K562 (cell line): Measurements from ENCODE around the gene HEXIM1. TPM values are rescaled to one million over a fixed set of nuclear protein-coding genes. Genes with fewer than 3 reads are reported as not detected.
A peak's percentile ranks its signal among the peaks of the same experiment; 100 is the strongest.

Experiments used
- BRD9 ChIP-seq: fragments of 450-650 bp; IDR thresholded peaks from 2 replicates; pipeline ENCODE4 v1.6.1; 2018; ENCODE audit warnings: low read depth; ENCODE audit not compliant: partially characterized antibody
- DACH1 ChIP-seq: fragments of 450-650 bp; IDR thresholded peaks from 2 replicates; pipeline ENCODE4 v1.6.1; 2018; ENCODE audit not compliant: partially characterized antibody
- FOXJ2 ChIP-seq: fragments of 200-800 bp; sonication (Bioruptor generic); IDR thresholded peaks from 2 replicates; pipeline ENCODE4 v1.6.1; 2016; ENCODE audit warnings: missing genetic modification characterization, missing compliant biosample characterization
- GABPB1 ChIP-seq: sonication (generic); formaldehyde crosslinking; IDR thresholded peaks from 2 replicates; pipeline ENCODE4 v1.8.0; 2022; ENCODE audit warnings: mild to moderate bottlenecking, missing genetic modification reagents
- HOXB6 ChIP-seq: fragments of 250-450 bp; sonication (Bioruptor Pico); IDR thresholded peaks from 2 replicates; pipeline ENCODE4 v1.5.1; 2022; ENCODE audit warnings: mild to moderate bottlenecking, borderline replicate concordance
- ID3 ChIP-seq, 2 experiments: fragments of 250-450 bp in 1 of 2; fragments of 450-650 bp in 1 of 2; sonication (Bioruptor Pico) in 1 of 2; IDR thresholded peaks; 2 replicates each; pipeline versions ENCODE4 v1.6.1 to v1.8.0; 2016 to 2021; ENCODE audit warnings: mild to moderate bottlenecking in 2 of 2, moderate library complexity in 2 of 2, missing compliant biosample characterization in 1 of 2, missing genetic modification characterization in 1 of 2
- LEF1 ChIP-seq: fragments of 450-650 bp; IDR thresholded peaks from 2 replicates; pipeline ENCODE4 v1.6.1; 2016; ENCODE audit warnings: mild to moderate bottlenecking
- MYBL2 ChIP-seq, 2 experiments: fragments of 450-650 bp in 1 of 2; sonication (generic) in 1 of 2; formaldehyde crosslinking in 1 of 2; IDR thresholded peaks; 2 replicates each; pipeline versions ENCODE4 v1.6.1 to v1.8.1; 2017 to 2022; ENCODE audit warnings: borderline replicate concordance in 1 of 2, inconsistent platforms in 1 of 2, low read depth in 1 of 2, mild to moderate bottlenecking in 1 of 2, missing genetic modification reagents in 1 of 2, moderate library complexity in 1 of 2
- NBN ChIP-seq: fragments of 450-650 bp; IDR thresholded peaks from 2 replicates; pipeline ENCODE4 v1.6.1; 2016; ENCODE audit warnings: low read depth, mild to moderate bottlenecking
- PRMT5 ChIP-seq: sonication (generic); formaldehyde crosslinking; IDR thresholded peaks from 2 replicates; pipeline ENCODE4 v1.5.0; 2020; ENCODE audit warnings: missing genetic modification reagents
- RBFOX2 ChIP-seq: fragments of 200-400 bp; formaldehyde crosslinking; IDR thresholded peaks from 2 replicates; pipeline ENCODE4 v1.6.1; 2017; ENCODE audit warnings: low read depth, mild to moderate bottlenecking, low read length, moderate library complexity
- SRF ChIP-seq, 2 experiments: fragments of 250-450, 450-650 bp in 1 of 2; sonication (Bioruptor Pico) in 1 of 2; sonication (generic) in 1 of 2; formaldehyde crosslinking; IDR thresholded peaks; 2 replicates each; pipeline versions ENCODE4 v1.5.0 to v1.5.1; 2020 to 2022; ENCODE audit warnings: mild to moderate bottlenecking in 1 of 2, missing genetic modification reagents in 1 of 2
- SRSF1 ChIP-seq: fragments of 200-400 bp; formaldehyde crosslinking; IDR thresholded peaks from 2 replicates; pipeline ENCODE4 v1.6.1; 2017; ENCODE audit warnings: mild to moderate bottlenecking, low read depth, low read length, moderate library complexity
- TCF3 ChIP-seq: sonication (generic); formaldehyde crosslinking; IDR thresholded peaks from 2 replicates; pipeline ENCODE4 v1.4.0; 2020; ENCODE audit warnings: mild to moderate bottlenecking, missing genetic modification reagents
- ZKSCAN1 ChIP-seq: fragments of 150-350 bp; IDR thresholded peaks from 2 replicates; pipeline ENCODE4 v1.6.1; 2016; ENCODE audit warnings: low read depth, low read length
- ZKSCAN8 ChIP-seq: fragments of 200-800 bp; sonication (Bioruptor generic); IDR thresholded peaks from 2 replicates; pipeline ENCODE4 v1.6.1; 2016; ENCODE audit warnings: missing genetic modification characterization, missing compliant biosample characterization
- ZNF263 ChIP-seq: sonication (generic); formaldehyde crosslinking; IDR thresholded peaks from 2 replicates; pipeline ENCODE4 v1.8.0; 2022; ENCODE audit warnings: mild to moderate bottlenecking, missing genetic modification reagents, borderline replicate concordance
- ZNF445 ChIP-seq: fragments of 250-450 bp; sonication (Bioruptor Pico); IDR thresholded peaks from 2 replicates; pipeline ENCODE4 v1.4.0; 2020; ENCODE audit warnings: low read depth, mild to moderate bottlenecking, moderate library complexity
- ZNF695 ChIP-seq: fragments of 450-650 bp; formaldehyde crosslinking; IDR thresholded peaks from 2 replicates; pipeline ENCODE4 v1.4.0; 2020; ENCODE audit warnings: mild to moderate bottlenecking, moderate library complexity
- ZNF764 ChIP-seq: fragments of 250-450 bp; sonication (Bioruptor Pico); IDR thresholded peaks from 2 replicates; pipeline ENCODE4 v1.4.0; 2020; ENCODE audit warnings: low read depth, mild to moderate bottlenecking, moderate library complexity
- polyA plus RNA-seq, 8 experiments: library from polyadenylated mRNA; depleted of rRNA in 4 of 8; stranded (reverse) in 5 of 8; unstranded in 3 of 8; fragments of >200 nt; fragmentation: Nextera tagmentation in 2 of 8; fragmentation: Illumina TruSeq in 1 of 8; extraction: Ambion mirVana in 2 of 8; extraction: Trizol in 1 of 8; gene quantifications; 2 replicates each; pipeline versions ENCODE4 v1.2.1 to v1.2.3, GENCODE V29; 2011 to 2014; ENCODE audit warnings: inconsistent platforms in 1 of 8, missing spikeins in 1 of 8
- total RNA-seq, 7 experiments: library from RNA; depleted of rRNA in 6 of 7; stranded (reverse); fragments of >200 nt in 6 of 7; fragmentation: Illumina TruSeq in 2 of 7; extraction: Trizol in 2 of 7; gene quantifications; 2 replicates each; pipeline versions ENCODE4 v1.2.1 to v1.2.3, GENCODE V29; 2011 to 2021; ENCODE audit warnings: low replicate concordance in 1 of 7
- TF ChIP-seq, protein P1 (sequence below), 3 experiments: fragments of 200-800 bp in 1 of 3; fragments of 250-450 bp in 1 of 3; fragments of 450-650 bp in 1 of 3; sonication (Bioruptor Pico) in 1 of 3; sonication (Bioruptor generic) in 1 of 3; formaldehyde crosslinking in 1 of 3; IDR thresholded peaks; 2 replicates each; pipeline versions ENCODE4 v1.6.1 to v1.8.0; 2016 to 2022; ENCODE audit warnings: mild to moderate bottlenecking in 2 of 3, missing genetic modification characterization in 2 of 3, missing compliant biosample characterization in 1 of 3, moderate library complexity in 1 of 3
- TF ChIP-seq, protein P2 (sequence below): fragments of 250-450 bp; sonication (Bioruptor Pico); IDR thresholded peaks from 2 replicates; pipeline ENCODE4 v1.5.1; 2021; ENCODE audit warnings: mild to moderate bottlenecking

The HEXIM1 gene
- total and polyA plus RNA-seq, 9 of the 15 experiments (the other 6 are each of a cell fraction or from before 2014, with no cell fraction given): 1.4 to 28.3 (median 9.1) TPM

DNA sequence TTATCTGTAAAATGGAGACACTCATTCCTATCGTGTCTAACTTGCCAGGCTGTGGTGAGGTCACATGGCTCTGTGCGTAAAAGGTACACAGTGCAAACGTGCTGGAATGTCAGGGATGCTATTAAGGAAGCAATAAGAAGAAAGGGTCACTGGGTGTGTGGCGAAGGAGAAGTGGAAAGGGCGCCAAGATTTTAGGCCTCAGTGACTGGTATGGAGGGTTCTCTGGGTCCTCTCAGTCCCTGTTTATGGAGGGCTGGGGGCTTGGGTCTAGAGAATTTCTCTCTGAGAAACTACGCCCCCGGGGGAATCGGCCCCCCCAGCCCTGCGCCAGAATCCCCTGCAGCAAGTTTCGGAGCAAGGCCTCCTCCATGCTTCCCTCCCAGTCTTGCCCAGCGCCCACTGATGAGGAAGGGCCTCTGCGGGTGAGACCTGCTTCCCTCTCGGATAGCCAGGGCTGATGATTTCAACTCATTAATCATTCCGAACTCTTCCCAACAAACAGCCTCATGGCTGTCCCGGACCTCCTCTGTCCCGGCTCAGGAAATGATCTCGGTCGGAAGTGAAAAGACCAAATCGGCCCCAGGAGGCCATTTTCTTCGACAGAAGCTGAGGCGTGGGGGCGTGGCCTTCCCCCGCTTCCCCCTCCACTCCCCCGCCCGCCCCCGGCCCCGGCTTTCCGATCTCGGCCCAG, 1.2 kb upstream of the HEXIM1 start (continued):
- TF ChIP-seq FOXJ2 (tag) (0 out of 2 replicates have a peak, but pooled peaks have one; percentile 41), SRF (CRISPR knock-in tag; IDR thresholded peaks at IDR 0.05) (peak in 1 of 2 experiments; percentile 75; a peak in 1 of 4 replicates), ID3 (CRISPR knock-in tag; IDR thresholded peaks at IDR 0.05) (no peak), ID3 (tag; IDR thresholded peaks at IDR 0.05) (peak; percentile 89), BRD9 (peak; percentile 82), LEF1 (peak; percentile 48; the same call in 1 of the 2 replicates), ZNF764 (CRISPR knock-in tag) (no peak), ZKSCAN1 (peak; percentile 11; the same call in 1 of the 2 replicates), NBN (peak; percentile 81), GABPB1 (no peak), ZNF445 (CRISPR knock-in tag) (0 out of 2 replicates have a peak, but pooled peaks have one; percentile 64), ZNF695 (CRISPR knock-in tag) (peak; percentile 53; the same call in 1 of the 2 replicates), ZNF263 (no peak), RBFOX2 (peak; percentile 71), TCF3 (CRISPR knock-in tag) (no peak), HOXB6 (CRISPR knock-in tag) (no peak), PRMT5 (CRISPR knock-in tag) (no peak), ZKSCAN8 (CRISPR knock-in tag) (0 out of 2 replicates have a peak, but pooled peaks have one; percentile 42), SRSF1 (no peak), DACH1 (no peak), MYBL2 (IDR thresholded peaks at IDR 0.05; ENCODE audit: low read depth) (no peak), MYBL2 (CRISPR knock-in tag; IDR thresholded peaks at IDR 0.05; ENCODE audit: borderline replicate concordance) (no peak)
- TF ChIP-seq, protein P1, sequence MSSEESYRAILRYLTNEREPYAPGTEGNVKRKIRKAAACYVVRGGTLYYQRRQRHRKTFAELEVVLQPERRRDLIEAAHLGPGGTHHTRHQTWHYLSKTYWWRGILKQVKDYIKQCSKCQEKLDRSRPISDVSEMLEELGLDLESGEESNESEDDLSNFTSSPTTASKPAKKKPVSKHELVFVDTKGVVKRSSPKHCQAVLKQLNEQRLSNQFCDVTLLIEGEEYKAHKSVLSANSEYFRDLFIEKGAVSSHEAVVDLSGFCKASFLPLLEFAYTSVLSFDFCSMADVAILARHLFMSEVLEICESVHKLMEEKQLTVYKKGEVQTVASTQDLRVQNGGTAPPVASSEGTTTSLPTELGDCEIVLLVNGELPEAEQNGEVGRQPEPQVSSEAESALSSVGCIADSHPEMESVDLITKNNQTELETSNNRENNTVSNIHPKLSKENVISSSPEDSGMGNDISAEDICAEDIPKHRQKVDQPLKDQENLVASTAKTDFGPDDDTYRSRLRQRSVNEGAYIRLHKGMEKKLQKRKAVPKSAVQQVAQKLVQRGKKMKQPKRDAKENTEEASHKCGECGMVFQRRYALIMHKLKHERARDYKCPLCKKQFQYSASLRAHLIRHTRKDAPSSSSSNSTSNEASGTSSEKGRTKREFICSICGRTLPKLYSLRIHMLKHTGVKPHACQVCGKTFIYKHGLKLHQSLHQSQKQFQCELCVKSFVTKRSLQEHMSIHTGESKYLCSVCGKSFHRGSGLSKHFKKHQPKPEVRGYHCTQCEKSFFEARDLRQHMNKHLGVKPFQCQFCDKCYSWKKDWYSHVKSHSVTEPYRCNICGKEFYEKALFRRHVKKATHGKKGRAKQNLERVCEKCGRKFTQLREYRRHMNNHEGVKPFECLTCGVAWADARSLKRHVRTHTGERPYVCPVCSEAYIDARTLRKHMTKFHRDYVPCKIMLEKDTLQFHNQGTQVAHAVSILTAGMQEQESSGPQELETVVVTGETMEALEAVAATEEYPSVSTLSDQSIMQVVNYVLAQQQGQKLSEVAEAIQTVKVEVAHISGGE (CRISPR knock-in tag; IDR thresholded peaks at IDR 0.05): peak in 1 of 3 experiments; percentile 82; a peak in 1 of 6 replicates
- TF ChIP-seq, protein P2, sequence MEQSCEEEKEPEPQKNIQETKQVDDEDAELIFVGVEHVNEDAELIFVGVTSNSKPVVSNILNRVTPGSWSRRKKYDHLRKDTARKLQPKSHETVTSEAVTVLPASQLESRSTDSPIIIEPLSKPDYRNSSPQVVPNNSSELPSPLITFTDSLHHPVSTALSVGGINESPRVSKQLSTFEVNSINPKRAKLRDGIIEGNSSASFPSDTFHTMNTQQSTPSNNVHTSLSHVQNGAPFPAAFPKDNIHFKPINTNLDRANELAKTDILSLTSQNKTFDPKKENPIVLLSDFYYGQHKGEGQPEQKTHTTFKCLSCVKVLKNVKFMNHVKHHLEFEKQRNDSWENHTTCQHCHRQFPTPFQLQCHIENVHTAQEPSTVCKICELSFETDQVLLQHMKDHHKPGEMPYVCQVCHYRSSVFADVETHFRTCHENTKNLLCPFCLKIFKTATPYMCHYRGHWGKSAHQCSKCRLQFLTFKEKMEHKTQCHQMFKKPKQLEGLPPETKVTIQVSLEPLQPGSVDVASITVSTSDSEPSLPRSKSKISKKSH (CRISPR knock-in tag): no peak
